ENCODE results near the gene IL1R1.
"Not testable (repeated sequence)": the region's sequence is repeated elsewhere in the genome, so short reads cannot be mapped to it uniquely, and the experiment has no call there.

IL1R1 gene

GRCh38 chr2:102112271-102112670 lies 30.3 kb upstream of the IL1R1 start:
- DNase-seq: no peak

GRCh38 chr2:102112692-102113665 lies 29.6 kb upstream of the IL1R1 start:
- DNase-seq: no peak

GRCh38 chr2:102114290-102114721 lies 28.2 kb upstream of the IL1R1 start:
- no peak for DNase-seq

GRCh38 chr2:102114851-102115497 lies 27.6 kb upstream of the IL1R1 start:
- no peak for DNase-seq

- DNase-seq: no peak
These were observed 25.7 kb upstream of the IL1R1 start for GRCh38 chr2:102116630-102117471.

GRCh38 chr2:102117472-102117858 lies 25.1 kb upstream of the IL1R1 start:
- DNase-seq: peak; percentile 71

GRCh38 chr2:102119255-102119654 lies 23.3 kb upstream of the IL1R1 start:
- DNase-seq: no peak

- no peak for DNase-seq
These were observed 22.3 kb upstream of the IL1R1 start for GRCh38 chr2:102120261-102120660.

GRCh38 chr2:102120701-102121159 lies 21.8 kb upstream of the IL1R1 start:
- peak; percentile 88 for DNase-seq

GRCh38 chr2:102122115-102122514 lies 20.4 kb upstream of the IL1R1 start:
- DNase-seq: no peak

- DNase-seq: no peak
These were observed 19.6 kb upstream of the IL1R1 start for GRCh38 chr2:102122909-102123308.

GRCh38 chr2:102124421-102124820 lies 18.1 kb upstream of the IL1R1 start:
- not testable (repeated sequence) for DNase-seq

GRCh38 chr2:102126169-102126568 lies 16.4 kb upstream of the IL1R1 start:
- no peak for DNase-seq

GRCh38 chr2:102126660-102127059 lies 15.9 kb upstream of the IL1R1 start:
- DNase-seq: no peak

GRCh38 chr2:102129082-102129481 lies 13.5 kb upstream of the IL1R1 start:
- DNase-seq: no peak

- DNase-seq: no peak
These were observed 12.4 kb upstream of the IL1R1 start for GRCh38 chr2:102129951-102130646.

GRCh38 chr2:102130647-102130991 lies 11.9 kb upstream of the IL1R1 start:
- DNase-seq: no peak

GRCh38 chr2:102131564-102131963 lies 11.0 kb upstream of the IL1R1 start:
- no peak for DNase-seq

GRCh38 chr2:102137138-102137537 lies 5.4 kb upstream of the IL1R1 start:
- DNase-seq: no peak

GRCh38 chr2:102138331-102138730 lies 4.2 kb upstream of the IL1R1 start:
- no peak for DNase-seq

- no peak for DNase-seq
These were observed 2.7 kb upstream of the IL1R1 start for GRCh38 chr2:102139851-102140250.

- DNase-seq: no peak
These were observed 2.2 kb upstream of the IL1R1 start for GRCh38 chr2:102140377-102140776.
